B cell (primary cell): ENCODE measurements around the gene LRRC8A. TPM values are rescaled to one million over a fixed set of nuclear protein-coding genes. Genes with fewer than 3 reads are reported as not detected.

Source experiments
- ATAC-seq: fragments of 200-7000 bp; cut with Tn5 transposase; one replicate; pipeline ENCODE4 v1.10.0; 2021; ENCODE audit warnings: low read depth, mild to moderate bottlenecking, moderate number of reproducible peaks, moderate library complexity
- CTCF ChIA-PET: fragments of 350-600 bp; sonication (Branson Sonifier 250); formaldehyde crosslinking; loops from one replicate; lab custom pipeline; 2021; ENCODE audit warnings: antibody characterized with exemption, inconsistent platforms; lab: Charles Lee
- POLR2A ChIA-PET: fragments of 350-600 bp; sonication (Branson Sonifier 250); formaldehyde crosslinking; loops from one replicate; lab custom pipeline; 2021; ENCODE audit warnings: antibody characterized with exemption; lab: Charles Lee
- DNase-seq: peaks from one replicate; pipeline ENCODE4 v3.0.0; 2013
- H2AFZ ChIP-seq: 2 replicates; pipeline ENCODE4 v1.6.1; 2012; ENCODE audit warnings: mild to moderate bottlenecking, low read depth, low read length; ENCODE audit not compliant: insufficient read depth, poor library complexity, severe bottlenecking
- H3K27ac ChIP-seq, 2 donors: 1 replicate in 1 of 2; 2 replicates in 1 of 2; pipeline ENCODE4 v1.5.1; 2012 to 2013; ENCODE audit warnings: low read length in 2 of 2, mild to moderate bottlenecking in 2 of 2, moderate library complexity in 1 of 2
- H3K27me3 ChIP-seq, 4 experiments: fragments of 200-600 bp in 1 of 4; sonication (generic) in 1 of 4; replicated peaks in 1 of 4; 1 replicate in 2 of 4; 2 replicates in 2 of 4; pipeline versions ENCODE4 v1.6.1 to v1.7.0; 2013 to 2016; ENCODE audit warnings: low read length in 3 of 4, mild to moderate bottlenecking in 2 of 4, mixed read lengths in 1 of 4, moderate library complexity in 1 of 4; ENCODE audit not compliant: insufficient read depth in 4 of 4, control insufficient read depth in 3 of 4; ENCODE audit errors: control extremely low read depth in 1 of 4
- H3K36me3 ChIP-seq, 2 experiments: replicated peaks in 1 of 2; 1 replicate in 1 of 2; 2 replicates in 1 of 2; pipeline versions ENCODE4 v1.6.1 to v1.7.1; 2013; ENCODE audit warnings: low read length in 1 of 2; ENCODE audit not compliant: insufficient read depth in 2 of 2, control insufficient read depth in 1 of 2; ENCODE audit errors: control extremely low read depth in 1 of 2, extremely low read depth in 1 of 2
- H3K4me1 ChIP-seq, 2 donors: fragments of 200-600 bp in 1 of 2; sonication (generic) in 1 of 2; 1 replicate in 1 of 2; 2 replicates in 1 of 2; pipeline versions ENCODE4 v1.5.1 to v1.6.1; 2013 to 2017; ENCODE audit warnings: low read length in 2 of 2; ENCODE audit not compliant: control insufficient read depth in 2 of 2, insufficient read depth in 2 of 2
- H3K4me2 ChIP-seq: replicated peaks from 2 replicates; pipeline ENCODE3; 2012; ENCODE audit warnings: mild to moderate bottlenecking, low read depth, low read length; ENCODE audit not compliant: poor library complexity, severe bottlenecking
- H3K4me3 ChIP-seq, 5 experiments: fragments of 200-600 bp in 1 of 5; sonication (generic) in 1 of 5; 1 replicate in 3 of 5; 2 replicates in 2 of 5; pipeline versions ENCODE4 v1.5.1 to v1.7.0; 2011 to 2016; ENCODE audit warnings: low read length in 4 of 5, mild to moderate bottlenecking in 4 of 5, low read depth in 2 of 5, control low read depth in 1 of 5, moderate library complexity in 1 of 5; ENCODE audit not compliant: insufficient read depth in 1 of 5; ENCODE audit errors: control extremely low read depth in 1 of 5, extremely low read depth in 1 of 5
- H3K79me2 ChIP-seq: fragments of 200-600 bp; sonication (generic); one replicate; pipeline ENCODE4 v1.6.0; 2016; ENCODE audit warnings: low read length; ENCODE audit not compliant: control insufficient read depth, insufficient read depth
- H3K9ac ChIP-seq: fragments of 200-600 bp; sonication (generic); 2 replicates; pipeline ENCODE4 v1.6.1; 2017; ENCODE audit warnings: mild to moderate bottlenecking, low read length, moderate library complexity
- H3K9me3 ChIP-seq, 3 donors: one replicate each; pipeline versions ENCODE4 v1.6.1 to v1.7.1; 2013; ENCODE audit warnings: low read length in 2 of 3; ENCODE audit not compliant: control insufficient read depth in 2 of 3, insufficient read depth in 1 of 3; ENCODE audit errors: control extremely low read depth in 1 of 3
- H4K20me1 ChIP-seq: 2 replicates; pipeline ENCODE4 v1.6.0; 2012; ENCODE audit warnings: mild to moderate bottlenecking, low read length; ENCODE audit not compliant: insufficient read depth, control insufficient read depth, poor library complexity, severe bottlenecking
- H3K27ac Mint-ChIP-seq: one replicate; pipeline ENCODE4 v1.8.0; 2021; ENCODE audit warnings: mixed read lengths
- H3K27me3 Mint-ChIP-seq: one replicate; pipeline ENCODE4 v1.8.0; 2021; ENCODE audit warnings: mixed read lengths
- H3K4me1 Mint-ChIP-seq: one replicate; pipeline ENCODE4 v1.8.0; 2021; ENCODE audit warnings: mixed read lengths
- H3K4me3 Mint-ChIP-seq: one replicate; pipeline ENCODE4 v1.8.0; 2021; ENCODE audit warnings: mixed read lengths
- H3K9me3 Mint-ChIP-seq: one replicate; pipeline ENCODE4 v1.8.0; 2022; ENCODE audit warnings: mixed read lengths; ENCODE audit not compliant: insufficient read depth
- EZH2 ChIP-seq: IDR thresholded peaks from 2 replicates; pipeline ENCODE4 v1.6.1; 2012; ENCODE audit warnings: borderline replicate concordance, low read depth, mild to moderate bottlenecking, moderate library complexity, low read length; ENCODE audit not compliant: insufficient read depth, poor library complexity, severe bottlenecking
- WGBS: methylation state at CpG from one replicate; pipeline ENCODE4 v1.1.5; 2013; ENCODE audit warnings: missing lambda C conversion rate; ENCODE audit not compliant: insufficient coverage; 5-methylcytosine and 5-hydroxymethylcytosine counted together
- intact Hi-C: fragments of 100-400 bp; cut with micrococcal nuclease; formaldehyde crosslinking; loops from one replicate; pipeline ENCODE4 v1.10.0; 2022
- polyA plus RNA-seq: library from polyadenylated mRNA; depleted of rRNA; stranded (reverse); fragments of >200 nt; gene quantifications from 2 replicates; pipeline ENCODE4 v1.2.3, GENCODE V29; 2012
- total RNA-seq, 2 donors: library from RNA; stranded (reverse); fragments of 120-200 nt in 1 of 2; gene quantifications; 1 replicate in 1 of 2; 2 replicates in 1 of 2; pipeline versions ENCODE4 v1.2.3 to v1.2.4, GENCODE V29; 2013 to 2022
- TF ChIP-seq, protein P1 (sequence below): fragments of 200-600 bp; IDR thresholded peaks from one replicate; pipeline ENCODE4 v1.8.0; 2022; ENCODE audit warnings: antibody characterized with exemption, mild to moderate bottlenecking

The LRRC8A gene
- total and polyA plus RNA-seq, 2 donors (not counting 1 experiment from before 2014, with no cell fraction given) = 13.1 to 14.5 TPM

DNA sequence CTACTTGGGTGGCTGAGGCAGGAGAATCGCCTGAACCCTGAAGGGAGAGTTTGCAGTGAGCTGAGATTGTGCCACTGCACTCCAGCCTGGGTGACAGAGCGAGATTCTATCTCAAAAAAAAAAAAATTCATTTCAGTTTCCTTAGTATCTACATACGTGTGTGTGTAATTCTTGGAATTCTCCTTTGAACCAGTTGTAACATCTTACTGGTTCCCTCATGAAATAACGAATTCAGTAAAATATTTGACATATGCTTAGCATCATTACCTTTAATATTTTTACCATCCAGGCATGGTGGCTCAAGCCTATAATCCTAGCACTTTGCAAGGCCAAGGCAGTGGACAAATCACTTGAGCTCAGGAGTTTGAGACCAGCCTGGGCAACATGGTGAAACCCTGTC lies 47.6 kb downstream of the LRRC8A start:
- no peaks in the 10 kb centered on the region for H3K79me2 ChIP-seq
- no peak overlapping the region for H3K9ac ChIP-seq
- H3K27me3 Mint-ChIP-seq = no peaks in the 10 kb centered on the region
- no peak for ATAC-seq
- no peak overlapping the region for H3K4me3 ChIP-seq
- H4K20me1 ChIP-seq = no peaks in the 10 kb centered on the region
- intact Hi-C loops = loop anchor here (2.0 to 5.0 kb wide), 2 partner anchors 47 to 281 kb away; partner anchors contain the start of genes KYAT1 and LRRC8A
- H3K4me2 ChIP-seq = no peak overlapping the region
- no peaks in the 10 kb centered on the region for H3K9me3 ChIP-seq
- no peaks in the 10 kb centered on the region for H3K27me3 ChIP-seq
- ChIA-PET POLR2A (no interaction called here), CTCF (interaction anchor here (0.6 to 10.7 kb wide), 5 partner anchors 48 to 281 kb away, joined by 3 to 203 read pairs (median 10); partner anchors contain the start of genes KYAT1, LRRC8A and ZDHHC12)
- H3K36me3 ChIP-seq = no peaks in the 10 kb centered on the region
- H3K27ac Mint-ChIP-seq = no peak overlapping the region
- H3K4me3 Mint-ChIP-seq = no peak overlapping the region
- no peak overlapping the region for H2AFZ ChIP-seq
- H3K9me3 Mint-ChIP-seq = no peaks in the 10 kb centered on the region
- no peak overlapping the region for H3K27ac ChIP-seq
- no peak for DNase-seq
- no peak for TF ChIP-seq EZH2
- 94% methylated on average over 2 of the region's 4 CpGs for WGBS
- H3K4me1 Mint-ChIP-seq = peaks cover 6% of the 10 kb centered on the region
- peaks cover 0 to 4% of the 10 kb centered on the region in 2 donors for H3K4me1 ChIP-seq

- H3K27me3 ChIP-seq = no peaks in the 10 kb centered on the region
- DNase-seq (no peak), ATAC-seq (no peak)
- no peak overlapping the region for H3K4me3 ChIP-seq
- TF ChIP-seq EZH2 = no peak
- TF ChIP-seq, protein P1, sequence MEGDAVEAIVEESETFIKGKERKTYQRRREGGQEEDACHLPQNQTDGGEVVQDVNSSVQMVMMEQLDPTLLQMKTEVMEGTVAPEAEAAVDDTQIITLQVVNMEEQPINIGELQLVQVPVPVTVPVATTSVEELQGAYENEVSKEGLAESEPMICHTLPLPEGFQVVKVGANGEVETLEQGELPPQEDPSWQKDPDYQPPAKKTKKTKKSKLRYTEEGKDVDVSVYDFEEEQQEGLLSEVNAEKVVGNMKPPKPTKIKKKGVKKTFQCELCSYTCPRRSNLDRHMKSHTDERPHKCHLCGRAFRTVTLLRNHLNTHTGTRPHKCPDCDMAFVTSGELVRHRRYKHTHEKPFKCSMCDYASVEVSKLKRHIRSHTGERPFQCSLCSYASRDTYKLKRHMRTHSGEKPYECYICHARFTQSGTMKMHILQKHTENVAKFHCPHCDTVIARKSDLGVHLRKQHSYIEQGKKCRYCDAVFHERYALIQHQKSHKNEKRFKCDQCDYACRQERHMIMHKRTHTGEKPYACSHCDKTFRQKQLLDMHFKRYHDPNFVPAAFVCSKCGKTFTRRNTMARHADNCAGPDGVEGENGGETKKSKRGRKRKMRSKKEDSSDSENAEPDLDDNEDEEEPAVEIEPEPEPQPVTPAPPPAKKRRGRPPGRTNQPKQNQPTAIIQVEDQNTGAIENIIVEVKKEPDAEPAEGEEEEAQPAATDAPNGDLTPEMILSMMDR = no peak
- H3K9me3 ChIP-seq = no peaks in the 10 kb centered on the region
- WGBS = 40% methylated on average over 2 of the region's 5 CpGs
- H3K36me3 ChIP-seq = no peaks in the 10 kb centered on the region
- no peaks in the 10 kb centered on the region for H3K79me2 ChIP-seq
- H2AFZ ChIP-seq = no peak overlapping the region
- no peaks in the 10 kb centered on the region for H3K4me1 ChIP-seq
- ChIA-PET POLR2A (no interaction called here), CTCF (no interaction called here)
- H3K4me2 ChIP-seq = no peak overlapping the region
- H3K9me3 Mint-ChIP-seq = no peaks in the 10 kb centered on the region
- intact Hi-C loops = no loop called here
- H3K4me1 Mint-ChIP-seq = no peaks in the 10 kb centered on the region
- H3K27ac Mint-ChIP-seq = no peak overlapping the region
- H3K4me3 Mint-ChIP-seq = no peak overlapping the region
- no peak overlapping the region for H3K27ac ChIP-seq
- H3K27me3 Mint-ChIP-seq = no peaks in the 10 kb centered on the region
- H4K20me1 ChIP-seq = no peaks in the 10 kb centered on the region
- H3K9ac ChIP-seq = no peak overlapping the region
Observed at GRCh38 chr9:128933731-128934130, 51.8 kb downstream of the LRRC8A start.
